OCI-LY7 (cell line): ENCODE results near the gene FIG4.

Source experiments
- CTCF ChIP-seq: fragments of 200-600 bp; sonication (generic); conservative IDR thresholded peaks from 2 replicates; pipeline ENCODE4 v1.5.1; 2014; ENCODE audit warnings: mild to moderate bottlenecking, antibody characterized with exemption, low read length, moderate library complexity, mixed read lengths
- EZH2phosphoT487 ChIP-seq: fragments of 200-600 bp; sonication (generic); IDR thresholded peaks from 2 replicates; pipeline ENCODE4 v1.6.1; 2018; ENCODE audit warnings: low read depth, borderline replicate concordance, mild to moderate bottlenecking, mixed run types, antibody characterized with exemption, low read length, moderate library complexity, mixed read lengths

- TF ChIP-seq CTCF (no peak), EZH2phosphoT487 (no peak)
These were observed 48.6 kb downstream of the FIG4 start for GRCh38 chr6:109739686-109740085.
